HepG2 (cell line): ENCODE results near the gene PSMC2. TPM values are rescaled to one million over a fixed set of nuclear protein-coding genes. Genes with fewer than 3 reads are reported as not detected.
A peak's percentile ranks its signal among the peaks of the same experiment; 100 is the strongest.

Experiments used
- ATF7-NPFF ChIP-seq: sonication (generic); formaldehyde crosslinking; IDR thresholded peaks from 2 replicates; pipeline ENCODE4 v1.8.1; 2023; ENCODE audit warnings: mild to moderate bottlenecking, low read depth, missing genetic modification reagents, moderate library complexity
- FOXJ3 ChIP-seq: sonication (generic); formaldehyde crosslinking; IDR thresholded peaks from 2 replicates; pipeline ENCODE4 v1.4.0; 2020; ENCODE audit warnings: missing genetic modification reagents, mild to moderate bottlenecking, borderline replicate concordance
- FOXM1 ChIP-seq: sonication (generic); formaldehyde crosslinking; IDR thresholded peaks from 2 replicates; pipeline ENCODE4 v1.5.0; 2020; ENCODE audit warnings: missing genetic modification reagents
- FOXO1 ChIP-seq: sonication (generic); formaldehyde crosslinking; IDR thresholded peaks from 2 replicates; pipeline ENCODE4 v1.4.0; 2020; ENCODE audit warnings: missing genetic modification reagents
- GMEB1 ChIP-seq: sonication (generic); formaldehyde crosslinking; IDR thresholded peaks from 2 replicates; pipeline ENCODE4 v1.5.1; 2020; ENCODE audit warnings: missing genetic modification reagents, mild to moderate bottlenecking, borderline replicate concordance
- HNRNPK ChIP-seq: fragments of 200-400 bp; formaldehyde crosslinking; IDR thresholded peaks from 2 replicates; pipeline ENCODE4 v1.6.1; 2018; ENCODE audit warnings: low read length, low read depth, moderate library complexity, mild to moderate bottlenecking; ENCODE audit not compliant: poor library complexity, severe bottlenecking
- KDM3A ChIP-seq: IDR thresholded peaks from 2 replicates; pipeline ENCODE4 v1.6.1; 2018; ENCODE audit warnings: low read depth, missing compliant biosample characterization
- MYNN ChIP-seq: sonication (generic); formaldehyde crosslinking; IDR thresholded peaks from 2 replicates; pipeline ENCODE4 v1.4.0; 2020; ENCODE audit warnings: mild to moderate bottlenecking, low read depth, missing genetic modification reagents
- NR3C1 ChIP-seq: sonication (generic); formaldehyde crosslinking; IDR thresholded peaks from 2 replicates; pipeline ENCODE4 v1.4.0; 2020; ENCODE audit warnings: missing genetic modification reagents
- PPARG ChIP-seq: conservative IDR thresholded peaks from 2 replicates; pipeline ENCODE4 v1.6.1; 2016; ENCODE audit warnings: missing biosample characterization, missing genetic modification reagents
- SCMH1 ChIP-seq: sonication (generic); formaldehyde crosslinking; IDR thresholded peaks from 2 replicates; pipeline ENCODE4 v1.9.0; 2021; ENCODE audit warnings: missing genetic modification reagents, mild to moderate bottlenecking, borderline replicate concordance
- SNAPC2 ChIP-seq: sonication (generic); formaldehyde crosslinking; IDR thresholded peaks from 2 replicates; pipeline ENCODE4 v1.8.1; 2022; ENCODE audit warnings: mild to moderate bottlenecking, missing genetic modification reagents
- TEAD3 ChIP-seq: optimal IDR thresholded peaks from 2 replicates; pipeline ENCODE3; 2016; ENCODE audit warnings: borderline replicate concordance
- ZBTB8A ChIP-seq: sonication (generic); formaldehyde crosslinking; IDR thresholded peaks from 2 replicates; pipeline ENCODE4 v1.4.0; 2020; ENCODE audit warnings: mild to moderate bottlenecking, low read depth, missing genetic modification reagents, borderline replicate concordance
- ZC3H13 ChIP-seq: sonication (generic); formaldehyde crosslinking; IDR thresholded peaks from 2 replicates; pipeline ENCODE4 v1.8.1; 2023; ENCODE audit warnings: mild to moderate bottlenecking, missing genetic modification reagents, moderate library complexity
- ZEB1 ChIP-seq: IDR thresholded peaks from 2 replicates; pipeline ENCODE4 v1.6.1; 2012; ENCODE audit warnings: mild to moderate bottlenecking, low read depth, inconsistent platforms; ENCODE audit not compliant: insufficient replicate concordance
- ZFAT ChIP-seq: sonication (generic); formaldehyde crosslinking; conservative IDR thresholded peaks from 2 replicates; pipeline ENCODE4 v1.8.1; 2023; ENCODE audit warnings: missing genetic modification reagents, inconsistent platforms
- ZFP41 ChIP-seq: sonication (generic); formaldehyde crosslinking; IDR thresholded peaks from 2 replicates; pipeline ENCODE4 v1.4.0; 2020; ENCODE audit warnings: mild to moderate bottlenecking, missing genetic modification reagents, borderline replicate concordance
- ZFP82 ChIP-seq: sonication (generic); formaldehyde crosslinking; IDR thresholded peaks from 2 replicates; pipeline ENCODE4 v1.5.1; 2020; ENCODE audit warnings: mild to moderate bottlenecking, missing genetic modification reagents, borderline replicate concordance
- ZNF343 ChIP-seq: sonication (generic); formaldehyde crosslinking; IDR thresholded peaks from 2 replicates; pipeline ENCODE4 v1.4.0; 2020; ENCODE audit warnings: mild to moderate bottlenecking, missing genetic modification reagents
- ZNF503 ChIP-seq: sonication (generic); formaldehyde crosslinking; IDR thresholded peaks from 2 replicates; pipeline ENCODE4 v1.4.0; 2020; ENCODE audit warnings: missing genetic modification reagents
- ZNF616 ChIP-seq: sonication (generic); formaldehyde crosslinking; IDR thresholded peaks from 2 replicates; pipeline ENCODE4 v1.5.0; 2020; ENCODE audit warnings: low read depth, mild to moderate bottlenecking, missing genetic modification reagents
- ZNF672 ChIP-seq: sonication (generic); formaldehyde crosslinking; IDR thresholded peaks from 2 replicates; pipeline ENCODE4 v1.8.1; 2022; ENCODE audit warnings: missing genetic modification reagents
- ZNF75D ChIP-seq: sonication (generic); formaldehyde crosslinking; IDR thresholded peaks from 2 replicates; pipeline ENCODE4 v1.8.1; 2023; ENCODE audit warnings: missing genetic modification reagents, mild to moderate bottlenecking, borderline replicate concordance
- polyA plus RNA-seq, 8 experiments: library from polyadenylated mRNA; depleted of rRNA in 3 of 8; stranded (reverse) in 7 of 8; unstranded in 1 of 8; fragments of >200 nt; fragmentation: Illumina TruSeq in 4 of 8; extraction: Trizol in 4 of 8; gene quantifications; 2 replicates each; pipeline versions ENCODE4 v1.2.1 to v1.2.3, GENCODE V29; 2011 to 2016; ENCODE audit warnings: low read depth in 4 of 8, missing spikeins in 1 of 8, mixed read lengths in 1 of 8; ENCODE audit not compliant: insufficient read depth in 1 of 8
- total RNA-seq, 5 experiments: library from RNA; depleted of rRNA; stranded (reverse); fragments of >200 nt; fragmentation: Illumina TruSeq; extraction: Trizol; gene quantifications; 2 replicates each; pipeline ENCODE4 v1.2.3, GENCODE V29; 2016; ENCODE audit warnings: low read depth in 1 of 5

The PSMC2 gene
- total and polyA plus RNA-seq, 2 of the 13 experiments (the other 11 are each of a cell fraction or from before 2014, with no cell fraction given), result 89.9 to 181 TPM

- no peak for TF ChIP-seq ZNF503
- no peak; the same call in 1 of the 2 replicates for TF ChIP-seq ZNF343 (CRISPR knock-in tag)
- TF ChIP-seq MYNN, result peak; percentile 43; the same call in 1 of the 2 replicates
- no peak for TF ChIP-seq ZBTB8A (CRISPR knock-in tag)
- peak; percentile 40; the same call in 1 of the 2 replicates for TF ChIP-seq FOXO1 (CRISPR knock-in tag)
- no peak for TF ChIP-seq ZEB1
- TF ChIP-seq ZNF616 (CRISPR knock-in tag), result peak; percentile 91
- peak; percentile 80 for TF ChIP-seq ATF7-NPFF (CRISPR knock-in tag)
- no peak for TF ChIP-seq NR3C1 (CRISPR knock-in tag)
- peak; percentile 81 for TF ChIP-seq GMEB1 (CRISPR knock-in tag)
- TF ChIP-seq PPARG (CRISPR knock-in tag), result no peak; the same call in none of the 2 replicates
- TF ChIP-seq ZNF672 (CRISPR knock-in tag), result no peak
- peak; percentile 52 for TF ChIP-seq TEAD3 (CRISPR knock-in tag)
- no peak for TF ChIP-seq ZNF75D (CRISPR knock-in tag)
- TF ChIP-seq ZFAT (CRISPR knock-in tag), result no peak
- peak; percentile 72; the same call in 1 of the 2 replicates for TF ChIP-seq KDM3A
- no peak for TF ChIP-seq HNRNPK
- no peak for TF ChIP-seq FOXM1 (CRISPR knock-in tag)
- no peak for TF ChIP-seq ZC3H13
- peak; percentile 74; the same call in 1 of the 2 replicates for TF ChIP-seq SNAPC2 (CRISPR knock-in tag)
- no peak for TF ChIP-seq SCMH1 (CRISPR knock-in tag)
- 0 out of 2 replicates have a peak, but pooled peaks have one; percentile 31 for TF ChIP-seq ZFP41 (CRISPR knock-in tag)
- no peak; the same call in 1 of the 2 replicates for TF ChIP-seq FOXJ3 (CRISPR knock-in tag)
- peak; percentile 71; the same call in 1 of the 2 replicates for TF ChIP-seq ZFP82 (CRISPR knock-in tag)
Observed at GRCh38 chr7:103344453-103345149, 2.8 kb upstream of the PSMC2 start, which contains the start of gene DNAJC2 (continued).
